HG02973 (cell line): ENCODE measurements around the gene GNAQ.

Experiments
- ATAC-seq: cut with Tn5 transposase; IDR thresholded peaks from one replicate; pipeline ENCODE4 v1.9.1; 2021; ENCODE audit warnings: moderate library complexity; ENCODE audit not compliant: unreplicated experiment

Gene GNAQ

GRCh38 chr9:78004478-78005229, 27.0 kb downstream of the GNAQ start:
- no peak for ATAC-seq

GRCh38 chr9:78003730-78004129, 27.9 kb downstream of the GNAQ start:
- ATAC-seq: no peak

- ATAC-seq: no peak
Observed at GRCh38 chr9:78001946-78002731, 29.5 kb downstream of the GNAQ start.

- no peak for ATAC-seq
Observed at GRCh38 chr9:78000221-78000620, 31.4 kb downstream of the GNAQ start.

GRCh38 chr9:77999231-77999631, 32.4 kb downstream of the GNAQ start:
- no peak for ATAC-seq

GRCh38 chr9:77997611-77998284, 33.9 kb downstream of the GNAQ start:
- no peak for ATAC-seq

GRCh38 chr9:77996696-77997095, 34.9 kb downstream of the GNAQ start:
- no peak for ATAC-seq

- no peak for ATAC-seq
Observed at GRCh38 chr9:77991191-77991590, 40.4 kb downstream of the GNAQ start.

- ATAC-seq: no peak
Observed at GRCh38 chr9:77989909-77990308, 41.7 kb downstream of the GNAQ start.

GRCh38 chr9:77989458-77989857, 42.2 kb downstream of the GNAQ start:
- ATAC-seq: no peak

- ATAC-seq: no peak
Observed at GRCh38 chr9:77988630-77989029, 43.0 kb downstream of the GNAQ start.

- ATAC-seq: no peak
Observed at GRCh38 chr9:77987880-77988525, 43.6 kb downstream of the GNAQ start.

- ATAC-seq: no peak
Observed at GRCh38 chr9:77987081-77987656, 44.4 kb downstream of the GNAQ start.

- no peak for ATAC-seq
Observed at GRCh38 chr9:77985996-77986395, 45.6 kb downstream of the GNAQ start.

GRCh38 chr9:77983320-77983662, 48.3 kb downstream of the GNAQ start:
- ATAC-seq: no peak

GRCh38 chr9:77982581-77983319, 48.9 kb downstream of the GNAQ start:
- ATAC-seq: no peak

GRCh38 chr9:77981907-77982306, 49.7 kb downstream of the GNAQ start:
- no peak for ATAC-seq

- ATAC-seq: no peak
Observed at GRCh38 chr9:77981332-77981731, 50.3 kb downstream of the GNAQ start.

- no peak for ATAC-seq
Observed at GRCh38 chr9:77980622-77981021, 51.0 kb downstream of the GNAQ start.

GRCh38 chr9:77978086-77978781, 53.4 kb downstream of the GNAQ start:
- ATAC-seq: no peak
